AG08395 (cell line): ENCODE data around the gene MEGF9.
"Not testable (repeated sequence)": the region's sequence is repeated elsewhere in the genome, so short reads cannot be mapped to it uniquely, and the experiment has no call there.

ENCODE experiments used
- DNase-seq: peaks from one replicate; pipeline ENCODE4 v3.0.0; 2012; ENCODE audit warnings: mixed read lengths, low spot score

MEGF9 gene

DNA sequence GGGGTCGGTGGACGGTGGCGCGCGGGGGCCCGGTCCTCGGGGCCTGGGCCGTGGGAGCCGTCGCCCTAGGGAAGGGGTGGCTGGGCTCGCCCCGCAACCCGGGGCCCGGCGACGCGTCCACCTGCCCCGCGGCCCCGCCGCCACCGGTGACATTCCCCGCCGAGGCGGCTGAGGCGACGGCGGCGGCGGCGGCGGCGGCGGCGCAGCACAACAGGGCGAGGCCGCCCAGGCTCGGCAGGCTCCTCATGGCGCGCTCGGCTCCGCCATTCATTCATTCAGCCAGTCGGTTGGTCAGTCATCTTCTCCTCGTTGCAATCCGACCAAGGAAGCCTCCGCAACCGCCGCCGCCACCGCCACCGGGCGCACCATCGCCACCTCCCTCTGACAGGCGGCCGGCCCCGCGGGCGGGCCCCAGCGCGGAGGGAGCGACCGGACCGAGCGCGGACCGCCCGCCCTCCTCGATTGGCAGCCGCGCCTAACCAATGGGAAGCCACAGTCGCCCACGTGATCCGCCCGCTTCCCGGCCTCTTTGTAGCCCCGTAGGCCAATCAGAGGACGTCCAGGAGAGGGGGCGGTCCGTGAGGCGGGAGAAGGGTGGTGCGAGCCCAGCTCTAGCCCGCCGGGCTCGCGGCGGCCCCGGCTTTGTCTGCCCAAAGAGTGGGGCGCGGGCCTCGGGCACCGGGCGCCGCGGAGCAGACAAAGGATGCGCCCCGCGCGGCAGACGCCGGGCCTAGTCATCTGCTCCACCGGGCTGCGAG, at the start of gene MEGF9:
TSS of gene MEGF9 (minus strand) at position 383 of the 758 bp plus-strand sequence. CDS start at position 271, 112 bp downstream.
- peak; percentile 98 for DNase-seq

DNA sequence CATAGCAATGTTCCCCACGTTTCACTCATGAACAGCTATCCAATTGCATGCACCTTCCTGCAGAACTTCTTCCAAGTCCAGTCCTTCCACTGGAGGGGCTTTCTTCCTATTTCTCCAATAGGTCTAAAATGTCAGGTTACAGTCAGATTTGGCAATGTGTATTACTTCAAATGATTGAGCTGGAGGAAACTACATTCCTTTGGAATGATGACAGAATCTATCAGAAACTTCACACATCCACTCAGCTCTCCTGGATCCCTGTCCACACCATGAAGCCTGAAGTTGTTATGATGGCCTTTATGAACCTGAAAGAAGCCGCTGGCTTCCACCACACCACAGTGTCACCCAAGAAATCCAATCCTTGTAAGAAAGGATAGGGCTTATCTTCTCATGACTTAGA, 46.7 kb upstream of the MEGF9 start:
- no peak for DNase-seq

DNA sequence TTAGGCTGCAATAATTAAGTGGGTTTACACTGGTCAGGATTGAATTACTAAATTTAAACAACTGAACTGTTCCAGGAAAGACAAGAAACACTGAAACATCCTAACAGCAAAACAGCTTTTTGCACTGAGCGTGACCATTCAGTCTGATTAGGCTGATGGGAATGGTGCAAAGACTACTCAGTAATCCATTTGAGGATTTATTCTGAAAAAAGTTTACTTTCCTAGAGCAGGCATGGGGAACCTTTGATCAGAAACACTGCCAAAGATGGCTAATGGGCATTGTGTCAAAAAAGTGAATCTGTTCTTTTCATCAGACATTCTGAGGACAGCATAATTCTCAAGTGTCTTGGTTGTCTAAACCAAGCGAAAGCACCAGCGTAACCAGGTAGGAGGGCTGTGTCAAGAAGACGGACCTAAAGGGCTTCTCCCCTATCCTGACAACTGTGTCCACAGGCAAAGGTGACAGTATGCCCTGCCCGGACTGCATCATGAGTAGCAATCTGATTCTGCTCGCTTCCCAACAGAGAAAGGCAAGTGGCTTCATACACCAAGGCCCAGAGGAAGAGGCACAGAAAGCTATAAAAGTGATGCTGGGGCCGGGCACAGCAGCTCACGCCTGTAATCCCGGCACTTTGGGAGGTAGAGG, 45.6 kb upstream of the MEGF9 start:
- DNase-seq, result no peak

DNA sequence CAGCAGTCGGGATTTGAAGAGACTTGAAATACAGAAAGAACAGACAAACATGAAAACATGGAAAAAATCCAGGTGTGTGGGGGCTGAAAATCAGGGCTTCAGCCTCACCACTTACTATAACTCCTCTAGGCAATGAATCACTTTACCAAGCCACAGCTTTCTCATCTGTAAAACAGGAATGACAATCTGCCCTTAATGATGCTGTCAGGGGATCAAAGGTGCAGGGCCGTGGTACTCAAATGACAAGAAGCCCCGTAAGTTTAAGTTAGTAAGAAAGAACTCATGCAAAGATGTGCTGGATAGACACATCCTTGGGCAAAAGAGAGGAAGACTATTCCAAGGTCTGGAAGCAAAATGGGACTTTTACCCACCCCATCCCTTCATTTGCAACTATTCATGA, 44.3 kb upstream of the MEGF9 start:
- no peak for DNase-seq

DNA sequence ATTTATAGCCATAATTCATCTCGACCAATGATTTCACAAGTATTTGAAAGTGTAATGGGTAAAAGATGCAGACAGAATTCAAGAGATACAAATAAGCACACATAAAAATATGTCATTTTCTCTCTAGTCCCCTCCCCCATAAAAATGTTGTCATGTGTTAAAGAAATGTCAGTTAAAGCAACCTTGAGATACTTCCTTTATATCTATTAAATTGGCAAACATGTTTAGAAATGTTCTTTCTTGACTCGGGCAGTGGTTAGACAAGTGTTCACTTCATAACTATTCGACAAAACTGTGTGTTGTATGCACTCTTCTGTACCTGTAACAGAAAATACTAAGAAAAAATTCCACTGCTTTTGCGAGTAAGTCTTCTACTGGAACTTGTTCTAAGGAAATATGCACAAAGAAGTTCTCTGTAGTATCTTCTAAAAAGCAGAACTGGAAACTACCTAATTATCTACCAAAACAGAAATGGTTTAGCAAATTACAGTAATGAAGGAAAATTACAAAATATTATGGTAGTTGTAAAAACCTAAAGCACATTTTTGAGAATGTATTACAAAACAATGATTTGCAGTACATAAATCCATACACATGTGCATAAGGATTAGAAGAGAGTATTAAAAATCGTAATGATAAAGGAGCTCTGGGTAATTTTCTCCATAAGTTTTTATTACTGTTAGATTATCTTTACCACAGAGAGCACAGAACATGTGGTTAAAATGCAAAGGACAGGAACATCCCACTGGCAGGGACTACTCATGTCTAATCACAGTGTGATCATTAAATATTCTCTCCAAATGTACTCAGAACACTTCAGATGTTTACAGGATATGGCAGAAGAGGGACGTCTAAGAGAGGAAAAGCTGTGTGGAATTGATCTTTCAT, 43.0 kb upstream of the MEGF9 start:
- no peak for DNase-seq

DNA sequence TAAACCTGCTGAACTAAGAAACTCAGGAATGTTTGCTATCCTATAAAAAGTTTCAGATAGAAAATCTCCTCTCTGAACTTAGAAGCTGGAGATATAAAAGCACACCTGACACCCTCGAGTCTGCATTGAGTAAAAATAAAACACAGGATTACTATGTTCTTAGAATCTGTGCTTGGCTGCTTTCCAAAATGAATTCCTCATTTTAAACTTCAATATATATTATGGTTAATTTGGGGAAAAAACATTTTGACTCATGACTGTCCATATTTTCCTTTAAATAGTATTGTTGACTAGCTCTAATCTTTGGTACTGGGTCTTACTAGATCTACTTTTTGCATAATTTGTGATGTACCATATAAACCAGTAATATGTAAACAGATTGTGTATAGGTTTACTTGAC, 42.3 kb upstream of the MEGF9 start:
- no peak for DNase-seq

DNA sequence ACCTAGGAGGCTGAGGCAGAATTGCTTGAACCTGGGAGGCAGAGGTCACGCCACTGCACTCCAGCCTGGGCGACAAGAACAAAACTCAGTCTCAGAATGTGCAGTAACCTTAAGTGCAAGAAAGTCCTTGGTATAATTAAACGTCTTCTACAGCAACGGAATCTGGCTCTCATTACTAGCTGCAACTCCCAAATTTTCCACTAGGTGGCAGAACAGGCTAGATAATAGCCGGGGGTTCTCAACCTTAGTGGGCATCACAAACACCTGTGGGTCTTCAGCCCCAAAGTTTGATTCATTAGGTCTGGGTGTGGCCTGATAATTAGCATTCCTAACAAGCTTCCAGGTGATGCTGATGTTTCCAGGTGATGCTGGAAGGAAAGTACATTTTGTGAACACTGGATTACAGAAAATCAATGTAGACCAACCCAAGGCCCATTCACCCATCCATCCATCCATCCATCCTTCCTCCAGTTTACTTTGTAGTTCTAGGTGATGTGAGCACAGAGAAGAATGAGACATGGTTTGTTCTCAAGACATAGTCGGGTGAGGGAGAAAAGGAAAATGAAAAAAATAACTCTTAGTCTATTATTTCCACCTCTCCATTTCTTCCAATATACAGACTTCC, 41.7 kb upstream of the MEGF9 start:
- DNase-seq, result peak; percentile 75

DNA sequence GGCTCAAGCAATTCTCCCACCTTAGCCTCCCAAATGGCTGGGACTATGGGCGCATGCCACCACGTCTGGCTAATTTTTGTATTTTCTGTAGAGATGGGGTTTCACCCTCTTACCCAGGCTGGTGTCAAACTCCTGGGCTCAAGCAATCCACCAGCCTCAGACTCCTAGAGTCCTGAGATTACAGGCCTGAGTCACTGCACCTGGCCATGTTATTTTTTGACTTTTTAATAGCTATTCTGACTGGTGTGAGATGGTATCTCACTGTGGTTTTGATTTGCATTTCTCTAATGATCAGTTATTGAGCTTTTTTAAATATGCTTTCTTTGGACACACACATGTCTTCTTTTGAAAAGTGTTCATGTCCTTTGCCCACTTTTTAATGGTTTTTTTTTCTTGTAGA, 40.8 kb upstream of the MEGF9 start:
- no peak for DNase-seq

DNA sequence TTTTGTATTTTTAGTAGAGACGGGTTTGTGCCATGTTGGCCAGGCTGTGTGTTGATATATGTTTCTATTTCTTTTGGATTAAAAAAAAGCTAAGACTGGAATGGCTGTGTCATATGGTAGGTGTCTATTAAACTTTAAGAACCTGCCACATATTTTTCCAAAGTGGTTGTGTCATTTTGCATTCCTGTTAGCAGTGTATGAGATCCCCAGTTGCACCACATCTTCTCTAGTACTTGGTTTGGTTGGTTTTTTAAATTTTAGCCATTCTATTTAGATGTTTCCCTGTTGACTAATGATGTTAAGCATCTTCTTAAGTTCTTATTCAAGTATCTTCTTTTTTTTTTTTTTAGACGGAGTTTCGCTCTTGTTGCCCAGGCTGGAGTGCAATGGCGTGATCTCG, 36.2 kb upstream of the MEGF9 start:
- no peak for DNase-seq

DNA sequence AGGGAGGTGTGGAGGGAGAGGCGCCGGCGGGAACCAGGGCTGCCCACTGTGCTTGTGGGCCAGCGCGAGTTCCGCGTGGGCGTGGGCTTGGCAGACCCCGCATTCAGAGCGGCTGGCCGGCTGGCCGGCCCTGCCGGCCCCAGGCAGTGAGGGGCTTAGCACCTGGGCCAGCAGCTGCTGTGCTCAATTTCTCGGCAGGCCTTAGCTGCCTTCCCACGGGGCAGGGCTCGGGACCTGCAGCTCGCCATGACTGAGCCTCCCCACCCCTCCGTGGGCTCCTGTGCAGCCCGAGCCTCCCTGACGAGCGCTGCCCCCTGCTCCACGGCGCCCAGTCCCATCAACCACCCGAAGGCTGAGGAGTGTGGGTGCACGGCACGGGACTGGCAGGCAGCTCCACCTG, 32.1 kb upstream of the MEGF9 start:
- DNase-seq, result not testable (repeated sequence)

DNA sequence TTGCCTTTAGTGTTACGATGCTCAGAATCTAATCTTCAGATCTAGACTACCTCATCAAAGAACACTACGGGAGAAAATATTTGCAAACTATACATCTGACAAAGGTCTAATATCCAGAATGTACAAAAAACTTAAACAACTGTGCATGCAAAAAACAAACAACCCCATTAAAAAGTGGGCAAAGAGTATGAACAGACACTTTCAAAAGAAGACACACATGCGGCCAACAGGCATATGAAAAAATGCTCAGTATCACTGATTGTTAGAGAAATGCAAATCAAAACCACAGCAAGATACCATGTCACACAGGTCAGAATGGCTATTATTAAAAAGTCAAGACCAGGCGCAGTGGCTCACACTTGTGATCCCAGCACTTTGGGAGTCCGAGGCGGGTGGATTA, 31.0 kb upstream of the MEGF9 start:
- no peak for DNase-seq

DNA sequence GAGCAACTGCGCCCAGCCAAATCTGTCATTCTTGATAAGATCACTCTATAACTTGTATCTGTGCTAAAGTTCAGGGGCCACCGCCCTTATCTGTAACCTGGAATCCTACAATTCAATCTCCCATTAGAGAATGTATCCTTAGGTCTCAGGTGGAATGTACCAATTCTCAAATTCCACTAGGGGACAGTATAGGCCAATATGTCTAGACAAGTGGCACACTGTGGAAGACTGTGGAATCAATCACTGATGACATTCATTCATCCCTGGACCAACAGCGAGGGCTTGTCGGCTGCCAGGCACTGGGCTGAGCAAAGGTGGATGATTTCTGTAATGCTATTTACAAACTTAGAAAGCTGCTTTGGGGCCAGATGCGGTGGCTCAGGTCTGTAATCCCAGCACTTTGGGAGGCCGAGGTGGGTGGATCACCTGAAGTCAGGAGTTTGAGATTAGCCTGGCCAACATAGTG, 28.7 kb upstream of the MEGF9 start:
- DNase-seq, result peak; percentile 55

DNA sequence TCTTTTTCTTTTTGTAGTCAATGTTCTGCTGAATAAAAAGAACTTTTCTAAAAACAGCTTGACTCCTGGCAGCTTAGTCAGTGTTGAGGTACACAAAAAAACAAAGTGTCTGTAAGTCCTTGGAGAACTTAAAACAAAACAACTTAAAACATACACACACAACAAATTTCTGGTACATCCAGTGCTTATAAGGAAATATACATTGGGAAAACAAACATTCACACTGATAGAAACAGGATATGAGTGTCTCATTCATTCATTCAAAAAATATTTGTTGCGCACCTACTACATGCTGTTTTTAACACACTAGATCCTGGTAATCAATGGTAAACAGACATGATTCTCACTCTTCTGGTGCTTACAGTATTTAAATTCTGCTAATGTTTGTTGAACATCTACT, 27.4 kb upstream of the MEGF9 start:
- DNase-seq, result no peak

DNA sequence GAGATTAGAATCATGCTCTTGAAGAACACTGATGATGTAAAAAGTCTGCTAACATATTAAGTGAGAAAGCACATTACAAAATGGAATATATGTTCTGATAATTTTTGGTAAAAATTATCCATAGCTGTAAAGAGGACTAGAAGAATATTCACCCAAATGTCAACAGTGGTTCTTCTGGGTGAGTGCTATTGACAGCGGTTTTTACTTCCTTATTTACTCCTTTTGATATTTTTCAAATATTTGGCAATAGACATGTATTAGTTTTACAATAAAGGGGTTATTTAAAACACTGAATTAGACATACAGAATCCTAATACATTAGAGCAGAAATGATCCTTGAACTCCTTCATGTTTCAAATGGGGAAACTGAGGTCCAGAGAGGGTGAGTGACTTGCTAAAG, 26.9 kb upstream of the MEGF9 start:
- no peak for DNase-seq

DNA sequence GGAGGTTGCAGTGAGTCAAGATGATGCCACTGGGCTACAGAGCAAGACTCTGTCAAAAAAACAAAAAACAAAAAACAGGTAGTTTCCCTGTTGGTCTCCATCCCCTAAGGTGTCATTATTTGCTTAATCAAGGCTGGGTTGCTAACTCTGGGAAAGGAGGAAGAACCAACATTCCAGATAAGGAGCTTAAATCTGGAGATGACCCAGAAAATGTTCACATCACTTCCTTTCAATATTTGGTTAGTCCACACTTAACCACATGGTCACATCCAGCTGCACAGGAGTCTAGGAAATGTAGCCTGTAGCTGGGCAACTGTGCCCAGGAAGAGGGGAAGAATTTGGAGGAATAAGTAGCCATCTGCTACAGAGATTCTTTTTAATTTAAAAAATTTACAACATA, 25.9 kb upstream of the MEGF9 start:
- no peak for DNase-seq

DNA sequence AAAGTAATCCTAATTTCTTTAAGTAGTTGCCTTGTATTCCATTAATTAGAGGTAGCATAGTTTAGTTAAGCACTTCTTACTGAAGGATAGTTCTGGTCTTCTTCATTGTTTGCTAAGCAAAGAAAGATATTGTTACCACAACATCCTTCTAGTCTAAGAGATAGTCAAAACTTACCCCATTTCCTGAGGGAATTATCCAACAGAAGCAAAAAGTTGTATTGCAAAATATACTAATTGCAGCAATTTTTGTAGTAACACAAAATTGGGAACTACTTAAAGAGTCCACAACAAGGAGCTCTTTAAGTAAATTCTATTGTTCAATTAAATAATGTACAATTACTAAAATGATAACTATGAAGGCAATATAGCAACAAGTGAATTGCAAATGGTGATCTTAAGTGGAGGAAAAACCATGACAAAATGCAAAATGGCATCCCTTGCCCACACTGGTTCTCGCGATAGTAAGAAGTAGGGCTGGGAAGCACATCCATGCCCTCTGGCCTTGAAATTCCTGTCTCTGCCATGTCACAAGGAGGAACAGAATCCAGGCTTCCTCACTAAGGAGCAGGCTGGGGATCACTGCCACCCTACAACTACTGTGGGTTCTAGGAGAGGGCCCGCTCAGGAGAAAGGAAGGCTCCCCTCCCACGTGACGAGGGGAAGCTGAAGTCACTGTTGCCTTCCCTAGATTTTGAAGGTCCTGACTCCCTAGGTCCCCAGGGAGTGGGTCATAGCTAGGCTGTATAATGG, 23.3 kb upstream of the MEGF9 start:
- DNase-seq, result no peak

DNA sequence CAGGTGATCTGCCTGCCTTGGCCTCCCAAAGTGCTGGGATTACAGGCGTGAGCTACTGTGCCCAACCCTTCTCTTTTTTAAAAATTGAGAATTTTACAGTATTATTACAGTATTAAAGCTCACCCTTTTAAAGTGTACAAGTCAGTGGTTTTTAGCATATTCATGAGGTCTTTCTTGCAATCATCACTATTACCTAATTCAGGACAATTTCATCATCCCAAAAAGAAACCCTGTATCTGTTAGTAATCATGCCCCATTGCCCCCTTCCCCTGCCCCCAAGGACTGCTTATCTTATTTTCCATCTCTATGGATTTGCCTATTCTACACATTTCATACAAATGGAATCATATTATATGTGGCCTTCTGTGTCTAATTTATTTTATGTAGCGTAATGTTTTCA, 22.6 kb upstream of the MEGF9 start:
- DNase-seq, result no peak

DNA sequence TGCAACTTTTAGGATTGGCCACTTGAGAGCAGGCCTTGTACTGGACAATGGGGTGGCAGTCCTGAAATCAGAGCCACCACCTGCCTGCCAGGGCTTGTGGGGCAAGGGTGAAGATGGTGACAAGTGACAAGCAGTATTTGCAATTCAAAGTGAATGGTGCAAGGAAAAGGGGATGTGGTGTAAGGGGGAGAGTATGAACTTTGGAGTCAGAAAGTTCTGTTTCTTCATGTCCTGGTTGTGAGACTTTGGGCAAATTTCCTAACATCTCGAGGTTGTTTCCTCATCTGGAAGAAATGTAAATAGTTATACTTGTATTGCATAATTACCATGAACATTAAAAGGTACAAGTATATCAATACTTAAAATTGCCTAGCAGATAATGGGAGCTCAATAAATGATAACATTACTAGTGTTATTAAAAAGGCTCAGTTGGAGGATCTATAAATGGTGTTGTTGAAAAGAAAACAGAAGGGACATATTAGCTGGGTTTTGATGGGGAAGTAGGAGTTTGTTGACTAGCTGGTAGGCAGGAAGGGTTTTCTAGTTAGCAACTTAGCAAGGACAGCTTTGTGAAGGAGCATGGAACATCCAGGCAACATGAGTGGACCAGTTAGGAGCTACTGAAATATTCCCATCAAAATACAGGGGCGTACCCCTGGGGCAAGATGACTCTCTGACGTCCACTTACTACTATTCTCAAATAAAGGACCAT, 21.3 kb upstream of the MEGF9 start:
- DNase-seq, result peak; percentile 36

DNA sequence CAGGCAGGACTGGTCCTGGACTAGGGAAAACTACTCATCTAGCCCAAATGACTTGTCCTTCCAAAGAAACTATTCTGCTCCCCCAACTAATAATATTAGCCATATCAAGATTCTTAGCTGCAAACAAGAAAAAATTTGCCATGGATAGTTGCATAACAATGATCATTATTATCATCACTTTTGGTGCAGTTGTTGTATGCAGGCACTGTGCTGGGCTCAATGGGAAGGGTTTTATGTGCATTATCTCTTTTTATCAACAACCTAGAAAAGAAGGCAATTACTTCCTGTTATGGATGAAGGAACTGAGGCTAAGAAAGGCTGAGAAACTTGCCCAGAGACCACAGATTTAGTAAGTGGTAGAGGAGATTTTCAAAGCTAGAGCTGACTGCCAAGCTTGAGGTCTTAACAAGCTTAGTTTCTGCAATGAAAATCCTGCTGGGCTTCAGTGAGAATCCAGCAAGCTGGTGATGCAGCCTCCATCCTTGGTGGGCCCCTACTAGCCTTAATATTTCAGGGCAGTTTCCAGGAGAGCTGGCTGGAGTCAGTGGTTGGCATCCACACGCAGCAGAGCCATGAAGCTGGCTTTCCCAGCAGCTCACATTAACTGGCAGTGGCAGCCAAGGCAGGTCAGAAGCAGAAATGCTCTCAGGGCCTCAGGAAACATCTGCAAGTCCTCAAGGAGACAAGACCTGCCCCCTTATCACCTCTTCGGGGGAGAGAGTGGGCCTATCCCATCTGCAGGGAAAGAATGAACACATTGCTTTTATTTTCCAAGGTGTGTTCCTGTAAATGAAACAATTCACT, 20.5 kb upstream of the MEGF9 start:
- no peak for DNase-seq

DNA sequence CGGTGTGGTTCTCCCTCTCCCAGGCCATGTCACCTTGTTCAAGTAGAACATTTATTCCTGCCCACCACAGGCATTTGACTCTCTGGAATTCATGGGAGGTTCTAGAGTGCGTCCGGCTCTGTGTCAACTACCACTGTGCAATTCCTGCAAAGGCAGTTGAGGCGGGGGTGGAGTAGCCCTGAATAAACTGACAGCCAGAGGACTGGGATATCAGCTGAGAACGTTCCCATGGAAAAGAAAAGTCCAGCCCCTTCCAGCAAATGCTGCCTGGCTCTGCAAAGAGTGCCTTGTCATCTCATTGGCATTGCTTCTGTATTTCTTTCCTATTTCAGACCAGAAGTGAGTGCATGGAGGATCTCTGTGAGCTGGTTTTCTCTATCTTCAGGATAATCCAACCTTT, 18.9 kb upstream of the MEGF9 start:
- DNase-seq, result peak; percentile 29
